Measurements from ENCODE around the gene AP1M1. TPM values are rescaled to one million over a fixed set of nuclear protein-coding genes. Genes with fewer than 3 reads are reported as not detected.
"Not testable (repeated sequence)": the region's sequence is repeated elsewhere in the genome, so short reads cannot be mapped to it uniquely, and the experiment has no call there.

AP1M1 gene
- total RNA-seq, 1 experiment from 2014 or later: 30.3 TPM

DNA sequence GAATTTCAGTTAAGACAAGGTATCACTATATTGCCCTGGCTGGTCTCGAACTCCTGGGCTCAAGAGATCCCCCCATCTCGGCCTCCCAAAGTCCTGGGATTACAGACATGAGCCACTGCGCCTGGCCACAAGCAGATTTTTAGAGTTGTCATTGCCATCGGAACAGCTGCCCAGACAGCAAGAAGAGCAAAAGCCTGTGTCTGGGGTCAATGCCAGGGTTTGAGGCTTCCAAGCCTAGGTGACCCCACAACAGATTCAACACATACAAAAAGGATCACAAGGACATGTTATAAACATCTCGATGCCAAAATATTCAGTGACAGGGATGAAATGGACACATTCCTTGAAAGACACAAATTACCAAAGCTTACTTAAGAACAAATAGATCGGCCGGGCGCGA, 86.8 kb downstream of the AP1M1 start:
- Histone ChIP-seq H3K79me1 (ENCODE audit: insufficient read depth, low read depth, low read length, poor library complexity, severe bottlenecking) (no peaks in the 10 kb centered on the region), H3K79me2 (ENCODE audit: insufficient read depth, low read length) (no peaks in the 10 kb centered on the region), H4K20me1 (ENCODE audit: control insufficient read depth, insufficient read depth, insufficient read length) (no peaks in the 10 kb centered on the region), H2AK5ac (ENCODE audit: insufficient read length, low read length) (no peak overlapping the region), H4K5ac (ENCODE audit: insufficient read length, low read depth, low read length) (no peak overlapping the region), H4K8ac (replicated peaks; ENCODE audit: insufficient read length, low read depth, low read length) (no peak overlapping the region), H3K23me2 (ENCODE audit: insufficient read length, low read depth, low read length, poor library complexity, severe bottlenecking) (no peaks in the 10 kb centered on the region), H2BK12ac (ENCODE audit: insufficient read length, low read depth, low read length) (no peak overlapping the region), H3K27me3 (ENCODE audit: insufficient read depth, low read length) (no peaks in the 10 kb centered on the region), H4K91ac (ENCODE audit: insufficient read length, low read depth, low read length) (no peak overlapping the region), H3K27ac (ENCODE audit: insufficient read length, low read depth, low read length) (no peak overlapping the region), H2AFZ (ENCODE audit: low read length) (no peak overlapping the region), H3K9me3 (ENCODE audit: control insufficient read depth, low read depth, low read length) (no peaks in the 10 kb centered on the region), H3K4me1 (ENCODE audit: insufficient read depth, low read length) (no peaks in the 10 kb centered on the region), H3K9ac (ENCODE audit: extremely low read depth, insufficient read length, low read length) (no peak overlapping the region), H2BK120ac (ENCODE audit: low read depth, low read length, poor library complexity, severe bottlenecking) (no peak overlapping the region), H3K18ac (ENCODE audit: insufficient read length, low read depth, low read length) (no peak overlapping the region), H3K56ac (ENCODE audit: insufficient read length, low read depth, low read length) (no peak overlapping the region), H3K23ac (ENCODE audit: insufficient read length, low read depth, low read length) (no peak overlapping the region), H3K4ac (ENCODE audit: low read depth, low read length) (no peak overlapping the region), H3K4me2 (ENCODE audit: insufficient read depth, insufficient read length, low read length) (no peak overlapping the region), H3K14ac (ENCODE audit: insufficient read depth, low read length) (no peak overlapping the region), H2BK15ac (ENCODE audit: low read depth, low read length) (no peak overlapping the region), H2BK20ac (ENCODE audit: low read depth, low read length, poor library complexity, severe bottlenecking) (no peak overlapping the region), H2BK5ac (ENCODE audit: insufficient read length, low read length) (no peak overlapping the region), H3T11ph (ENCODE audit: low read length) (no peak overlapping the region)
- no peak for DNase-seq
- TF ChIP-seq, protein P1, sequence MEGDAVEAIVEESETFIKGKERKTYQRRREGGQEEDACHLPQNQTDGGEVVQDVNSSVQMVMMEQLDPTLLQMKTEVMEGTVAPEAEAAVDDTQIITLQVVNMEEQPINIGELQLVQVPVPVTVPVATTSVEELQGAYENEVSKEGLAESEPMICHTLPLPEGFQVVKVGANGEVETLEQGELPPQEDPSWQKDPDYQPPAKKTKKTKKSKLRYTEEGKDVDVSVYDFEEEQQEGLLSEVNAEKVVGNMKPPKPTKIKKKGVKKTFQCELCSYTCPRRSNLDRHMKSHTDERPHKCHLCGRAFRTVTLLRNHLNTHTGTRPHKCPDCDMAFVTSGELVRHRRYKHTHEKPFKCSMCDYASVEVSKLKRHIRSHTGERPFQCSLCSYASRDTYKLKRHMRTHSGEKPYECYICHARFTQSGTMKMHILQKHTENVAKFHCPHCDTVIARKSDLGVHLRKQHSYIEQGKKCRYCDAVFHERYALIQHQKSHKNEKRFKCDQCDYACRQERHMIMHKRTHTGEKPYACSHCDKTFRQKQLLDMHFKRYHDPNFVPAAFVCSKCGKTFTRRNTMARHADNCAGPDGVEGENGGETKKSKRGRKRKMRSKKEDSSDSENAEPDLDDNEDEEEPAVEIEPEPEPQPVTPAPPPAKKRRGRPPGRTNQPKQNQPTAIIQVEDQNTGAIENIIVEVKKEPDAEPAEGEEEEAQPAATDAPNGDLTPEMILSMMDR (conservative IDR thresholded peaks at IDR 0.05): no peak
- H3K27ac Mint-ChIP-seq: no peak overlapping the region; a peak in 1 of 7 replicates
- H3K27me3 Mint-ChIP-seq (ENCODE audit: low read depth): peaks cover 5% of the 10 kb centered on the region
- no peak overlapping the region for H3K4me3 Mint-ChIP-seq
- no peaks in the 10 kb centered on the region for H3K36me3 Mint-ChIP-seq (ENCODE audit: insufficient read depth in 1 of 3, low read depth in 3 of 3)
- H3K4me1 Mint-ChIP-seq: peaks cover 1 to 22% of the 10 kb centered on the region in 2 experiments
- WGBS (ENCODE audit: extremely low coverage, insufficient read length, low lambda C conversion rate): no CpG with 5 or more reads among the region's 9 CpGs
- H3K9me3 Mint-ChIP-seq: no peaks in the 10 kb centered on the region; a peak in 2 of 5 replicates

DNA sequence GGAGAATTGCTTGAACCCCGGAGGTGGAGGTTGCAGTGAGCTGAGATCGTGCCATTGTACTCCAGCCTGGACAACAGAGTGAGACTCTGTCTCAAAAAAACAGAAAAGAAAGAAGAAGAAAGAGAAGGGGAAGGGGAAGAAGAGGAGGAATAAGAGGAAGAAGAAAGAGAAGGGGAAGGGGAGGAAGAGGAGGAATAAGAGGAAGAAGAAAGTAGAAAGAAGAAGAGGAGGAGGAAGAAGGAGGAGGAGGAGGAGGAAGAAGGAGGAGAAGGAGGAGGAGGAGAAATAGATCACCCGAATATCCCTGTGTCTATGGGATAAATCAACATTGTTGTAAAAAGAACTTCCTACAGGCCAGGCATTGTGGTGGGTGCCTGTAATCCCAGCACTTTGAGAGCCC, 87.4 kb downstream of the AP1M1 start:
- not testable (repeated sequence) for H3K27me3 ChIP-seq (ENCODE audit: insufficient read depth, low read length); H3K79me1 ChIP-seq (ENCODE audit: insufficient read depth, low read depth, low read length, poor library complexity, severe bottlenecking); H2AK5ac ChIP-seq (ENCODE audit: insufficient read length, low read length); H3K23me2 ChIP-seq (ENCODE audit: insufficient read length, low read depth, low read length, poor library complexity, severe bottlenecking); H3K9ac ChIP-seq (ENCODE audit: extremely low read depth, insufficient read length, low read length); H4K8ac ChIP-seq (replicated peaks; ENCODE audit: insufficient read length, low read depth, low read length); H2BK120ac ChIP-seq (ENCODE audit: low read depth, low read length, poor library complexity, severe bottlenecking); H2AFZ ChIP-seq (ENCODE audit: low read length); H3K27ac Mint-ChIP-seq; H4K20me1 ChIP-seq (ENCODE audit: control insufficient read depth, insufficient read depth, insufficient read length); H3K4ac ChIP-seq (ENCODE audit: low read depth, low read length); H3T11ph ChIP-seq (ENCODE audit: low read length); H2BK20ac ChIP-seq (ENCODE audit: low read depth, low read length, poor library complexity, severe bottlenecking); DNase-seq; H3K18ac ChIP-seq (ENCODE audit: insufficient read length, low read depth, low read length); H3K4me3 Mint-ChIP-seq; H3K14ac ChIP-seq (ENCODE audit: insufficient read depth, low read length); H4K91ac ChIP-seq (ENCODE audit: insufficient read length, low read depth, low read length); H3K36me3 Mint-ChIP-seq (ENCODE audit: insufficient read depth in 1 of 3, low read depth in 3 of 3); H3K56ac ChIP-seq (ENCODE audit: insufficient read length, low read depth, low read length); H3K9me3 Mint-ChIP-seq; H3K23ac ChIP-seq (ENCODE audit: insufficient read length, low read depth, low read length); H2BK12ac ChIP-seq (ENCODE audit: insufficient read length, low read depth, low read length); H3K4me1 ChIP-seq (ENCODE audit: insufficient read depth, low read length); H3K27ac ChIP-seq (ENCODE audit: insufficient read length, low read depth, low read length); H4K5ac ChIP-seq (ENCODE audit: insufficient read length, low read depth, low read length); H3K4me2 ChIP-seq (ENCODE audit: insufficient read depth, insufficient read length, low read length); H2BK15ac ChIP-seq (ENCODE audit: low read depth, low read length); H3K27me3 Mint-ChIP-seq (ENCODE audit: low read depth); H2BK5ac ChIP-seq (ENCODE audit: insufficient read length, low read length); H3K9me3 ChIP-seq (ENCODE audit: control insufficient read depth, low read depth, low read length); H3K79me2 ChIP-seq (ENCODE audit: insufficient read depth, low read length)
- whole genome bisulfite sequencing (ENCODE audit: extremely low coverage, insufficient read length, low lambda C conversion rate): no CpG with 5 or more reads among the region's 3 CpGs
- H3K4me1 Mint-ChIP-seq: peaks cover 3 to 24% of the 10 kb centered on the region in 2 experiments

Data from H9 (cell line).